Mucosa of rectum (tissue), 2 donors: ENCODE results near the gene SELENOO.

Experiments
- H3K27ac ChIP-seq, 2 donors: one replicate each; pipeline ENCODE4 v1.7.0; 2013; ENCODE audit warnings: inconsistent platforms in 2 of 2, low read depth in 2 of 2, low read length in 2 of 2
- H3K27me3 ChIP-seq, 2 donors: one replicate each; pipeline ENCODE4 v1.7.0; 2013; ENCODE audit warnings: low read length in 2 of 2; ENCODE audit not compliant: control insufficient read depth in 2 of 2, insufficient read depth in 2 of 2
- H3K36me3 ChIP-seq, 2 donors: one replicate each; pipeline ENCODE4 v1.7.0; 2013; ENCODE audit warnings: low read length in 2 of 2; ENCODE audit not compliant: control insufficient read depth in 2 of 2, insufficient read depth in 2 of 2
- H3K4me1 ChIP-seq, 2 donors: one replicate each; pipeline ENCODE4 v1.7.0; 2013; ENCODE audit warnings: low read length in 2 of 2, mild to moderate bottlenecking in 1 of 2; ENCODE audit not compliant: control insufficient read depth in 2 of 2, insufficient read depth in 2 of 2
- H3K4me3 ChIP-seq, 2 donors: one replicate each; pipeline ENCODE4 v1.7.0; 2013; ENCODE audit warnings: low read length in 2 of 2
- H3K9ac ChIP-seq, 2 donors: one replicate each; pipeline ENCODE4 v1.7.0; 2013; ENCODE audit warnings: low read length in 2 of 2, low read depth in 1 of 2, mild to moderate bottlenecking in 1 of 2
- H3K9me3 ChIP-seq, 2 donors: one replicate each; pipeline ENCODE4 v1.7.0; 2013; ENCODE audit warnings: low read length in 2 of 2; ENCODE audit not compliant: control insufficient read depth in 2 of 2
- donor health status: healthy.
- donor health status: Normal muscosa, but diverticular disease.

The SELENOO gene

GRCh38 chr22:50173311-50173982 lies 27.4 kb upstream of the SELENOO start:
- Histone ChIP-seq H3K4me1 (no peaks in the 10 kb centered on the region), H3K27me3 (peaks cover 14 to 16% of the 10 kb centered on the region in 2 donors), H3K36me3 (no peaks in the 10 kb centered on the region), H3K4me3 (no peak overlapping the region), H3K9me3 (no peaks in the 10 kb centered on the region), H3K9ac (no peak overlapping the region), H3K27ac (no peak overlapping the region)

- Histone ChIP-seq H3K9ac (no peak overlapping the region), H3K4me3 (no peak overlapping the region), H3K4me1 (no peaks in the 10 kb centered on the region), H3K27ac (no peak overlapping the region), H3K27me3 (peaks cover 11 to 14% of the 10 kb centered on the region in 2 donors), H3K36me3 (no peaks in the 10 kb centered on the region), H3K9me3 (no peaks in the 10 kb centered on the region)
Observed at GRCh38 chr22:50173983-50174355, 26.8 kb upstream of the SELENOO start.

GRCh38 chr22:50174382-50175190 lies 26.2 kb upstream of the SELENOO start:
- no peak overlapping the region for H3K4me3 ChIP-seq
- no peaks in the 10 kb centered on the region for H3K36me3 ChIP-seq
- H3K9ac ChIP-seq = no peak overlapping the region
- peaks cover 0 to under 1% of the 10 kb centered on the region in 2 donors for H3K4me1 ChIP-seq
- peaks cover 7 to 14% of the 10 kb centered on the region in 2 donors for H3K27me3 ChIP-seq
- no peak overlapping the region for H3K27ac ChIP-seq
- no peaks in the 10 kb centered on the region for H3K9me3 ChIP-seq

- Histone ChIP-seq H3K36me3 (no peaks in the 10 kb centered on the region), H3K9me3 (no peaks in the 10 kb centered on the region), H3K4me3 (no peak overlapping the region), H3K4me1 (peaks cover 0 to 5% of the 10 kb centered on the region in 2 donors), H3K9ac (no peak overlapping the region), H3K27me3 (peaks cover 10 to 14% of the 10 kb centered on the region in 2 donors), H3K27ac (no peak overlapping the region)
Observed at GRCh38 chr22:50175191-50175461, 25.7 kb upstream of the SELENOO start.

GRCh38 chr22:50175921-50176849 lies 24.6 kb upstream of the SELENOO start:
- Histone ChIP-seq H3K4me1 (peaks cover 0 to 5% of the 10 kb centered on the region in 2 donors), H3K27me3 (peaks cover 8 to 14% of the 10 kb centered on the region in 2 donors)

GRCh38 chr22:50176850-50177536 lies 23.8 kb upstream of the SELENOO start:
- Histone ChIP-seq H3K4me1 (peaks cover 0 to 5% of the 10 kb centered on the region in 2 donors), H3K4me3 (no peak overlapping the region), H3K27ac (no peak overlapping the region), H3K36me3 (no peaks in the 10 kb centered on the region), H3K9ac (no peak overlapping the region), H3K9me3 (no peaks in the 10 kb centered on the region), H3K27me3 (peaks cover 2 to 10% of the 10 kb centered on the region in 2 donors)

More at GRCh38 chr22:50175921-50176849, 24.6 kb upstream of the SELENOO start:
- Histone ChIP-seq H3K27ac (no peak overlapping the region), H3K9me3 (no peaks in the 10 kb centered on the region), H3K4me3 (no peak overlapping the region), H3K36me3 (no peaks in the 10 kb centered on the region), H3K9ac (no peak overlapping the region)

GRCh38 chr22:50177537-50178470 lies 23.0 kb upstream of the SELENOO start:
- H3K36me3 ChIP-seq = no peaks in the 10 kb centered on the region
- H3K27me3 ChIP-seq = peaks cover 2 to 10% of the 10 kb centered on the region in 2 donors
- peaks cover 4 to 5% of the 10 kb centered on the region in 2 donors for H3K4me1 ChIP-seq
- H3K27ac ChIP-seq = no peak overlapping the region
- no peaks in the 10 kb centered on the region for H3K9me3 ChIP-seq
- no peak overlapping the region for H3K4me3 ChIP-seq
- H3K9ac ChIP-seq = no peak overlapping the region

GRCh38 chr22:50178471-50178864 lies 22.3 kb upstream of the SELENOO start:
- no peaks in the 10 kb centered on the region for H3K36me3 ChIP-seq
- H3K9me3 ChIP-seq = no peaks in the 10 kb centered on the region
- peaks cover 2 to 7% of the 10 kb centered on the region in 2 donors for H3K27me3 ChIP-seq
- no peak overlapping the region for H3K27ac ChIP-seq
- no peak overlapping the region for H3K9ac ChIP-seq
- peaks cover 4 to 11% of the 10 kb centered on the region in 2 donors for H3K4me1 ChIP-seq
- no peak overlapping the region for H3K4me3 ChIP-seq
